HG02798 (cell line): ENCODE results near the gene TRIM72.
"Not testable (repeated sequence)": the region's sequence is repeated elsewhere in the genome, so short reads cannot be mapped to it uniquely, and the experiment has no call there.

Experiments used
- ATAC-seq: cut with Tn5 transposase; IDR thresholded peaks from one replicate; pipeline ENCODE4 v1.9.1; 2021; ENCODE audit warnings: mild to moderate bottlenecking; ENCODE audit not compliant: unreplicated experiment, poor library complexity

The TRIM72 gene

DNA sequence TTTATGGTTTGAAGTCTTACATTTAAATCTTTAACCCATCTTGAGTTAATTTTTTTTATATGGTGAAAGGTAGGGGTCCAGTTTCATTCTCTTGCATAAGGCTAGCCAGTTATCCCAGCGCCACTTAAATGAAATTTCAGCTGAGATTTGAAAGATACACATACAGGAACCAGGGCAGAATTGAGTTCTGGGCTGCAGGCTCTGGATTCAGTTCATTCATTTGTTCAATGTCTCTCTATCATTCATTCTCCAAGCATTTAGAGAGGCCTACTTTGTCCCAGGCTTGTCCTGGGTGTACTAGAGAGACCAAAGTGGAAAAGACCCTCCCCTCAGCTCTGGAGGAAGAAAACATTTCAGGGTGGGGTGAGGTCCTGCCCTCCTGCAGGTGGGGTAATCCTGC, 577 bp upstream of the TRIM72 start:
- no peak for ATAC-seq

DNA sequence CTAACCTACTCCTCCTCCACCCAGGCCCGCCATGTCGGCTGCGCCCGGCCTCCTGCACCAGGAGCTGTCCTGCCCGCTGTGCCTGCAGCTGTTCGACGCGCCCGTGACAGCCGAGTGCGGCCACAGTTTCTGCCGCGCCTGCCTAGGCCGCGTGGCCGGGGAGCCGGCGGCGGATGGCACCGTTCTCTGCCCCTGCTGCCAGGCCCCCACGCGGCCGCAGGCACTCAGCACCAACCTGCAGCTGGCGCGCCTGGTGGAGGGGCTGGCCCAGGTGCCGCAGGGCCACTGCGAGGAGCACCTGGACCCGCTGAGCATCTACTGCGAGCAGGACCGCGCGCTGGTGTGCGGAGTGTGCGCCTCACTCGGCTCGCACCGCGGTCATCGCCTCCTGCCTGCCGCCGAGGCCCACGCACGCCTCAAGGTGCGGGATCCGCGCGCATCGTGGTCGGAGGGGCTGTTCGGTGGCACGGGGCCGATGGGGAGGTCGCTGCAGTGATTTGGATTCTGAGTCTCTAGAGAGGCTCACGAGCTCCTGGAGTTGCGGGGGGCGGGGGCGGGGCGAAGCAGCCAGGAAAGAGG, 878 bp downstream of the TRIM72 start:
- ATAC-seq, result no peak

DNA sequence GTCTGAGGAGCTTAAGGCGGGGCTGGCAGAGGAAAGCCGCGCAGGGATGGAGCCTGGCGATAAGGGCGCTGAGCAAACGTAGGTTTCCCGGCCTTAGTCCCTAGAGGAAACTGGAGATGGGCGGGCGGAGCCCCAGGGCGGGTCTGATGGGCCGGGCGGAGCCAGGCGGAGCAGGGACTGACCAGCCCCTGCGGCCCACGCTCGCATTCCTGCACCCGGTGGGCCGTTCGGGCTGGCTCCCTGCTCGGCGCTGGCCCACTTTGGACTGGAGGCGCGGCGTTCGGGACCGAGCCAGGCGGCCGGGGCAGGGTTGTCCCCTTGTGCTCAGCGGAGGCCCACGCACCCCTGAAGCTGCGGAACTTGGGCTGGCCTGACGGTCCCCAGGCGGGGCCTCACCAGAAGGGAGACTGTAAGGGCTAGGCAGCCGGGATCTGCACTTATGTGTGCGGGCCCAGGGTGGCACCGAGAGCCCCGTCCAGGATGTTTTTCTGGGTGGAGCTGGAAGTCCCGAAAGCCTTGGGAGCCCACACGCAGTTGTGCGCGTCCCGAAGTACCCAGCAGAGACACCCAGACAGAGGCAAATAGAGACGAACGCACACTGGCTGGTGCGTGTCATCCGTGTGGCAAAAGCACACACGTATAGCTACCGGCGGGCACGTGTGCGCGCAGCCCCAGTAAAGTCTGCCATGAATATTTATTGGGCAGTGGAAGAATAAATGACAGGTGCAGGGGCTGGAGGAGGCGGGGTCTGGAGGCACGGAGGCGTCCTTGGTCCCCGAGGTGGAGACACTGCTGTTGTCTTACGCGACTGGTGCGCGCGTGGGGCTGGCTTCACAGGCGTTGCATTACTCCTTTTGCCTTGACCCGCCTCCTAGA, 1.6 kb downstream of the TRIM72 start:
- ATAC-seq, result no peak

DNA sequence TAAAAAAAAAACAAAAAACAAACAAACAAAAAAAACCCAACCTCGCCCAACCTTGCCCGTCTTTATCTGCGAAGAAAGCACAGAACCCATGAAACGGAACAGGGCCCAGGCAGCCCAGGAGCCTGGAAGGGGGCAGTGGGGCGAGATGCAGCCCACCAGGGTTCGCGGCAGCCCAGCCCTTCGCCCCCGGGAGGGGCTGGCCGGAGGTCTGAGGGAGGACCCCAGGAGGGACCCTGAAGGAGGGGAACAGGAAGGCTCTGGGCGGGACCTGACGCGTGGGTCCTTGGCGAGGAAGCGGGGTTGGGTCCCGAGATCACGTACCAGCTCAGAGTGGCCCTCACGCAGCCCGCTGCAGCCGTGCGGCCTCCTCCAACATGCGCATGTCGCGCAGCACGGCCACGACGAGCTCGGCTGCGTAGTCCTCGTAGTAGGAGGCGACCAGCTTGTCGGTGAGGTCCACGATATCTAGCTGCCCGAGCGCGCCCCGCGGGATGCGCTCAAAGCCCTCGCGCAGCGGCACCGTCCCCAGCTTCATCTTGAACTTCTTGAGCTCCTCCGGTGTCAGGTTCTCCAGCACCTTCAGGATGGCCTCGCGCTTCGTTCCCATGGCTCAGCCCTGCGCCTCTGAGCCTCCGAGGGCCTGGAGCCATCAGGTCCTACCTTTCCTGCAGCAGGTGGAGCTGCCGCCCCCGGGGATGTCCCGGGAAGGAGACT, 2.7 kb downstream of the TRIM72 start, which contains the start of gene PYDC1:
Gene PYDC1 (minus strand): TSS at position 714 of the 714 bp plus-strand sequence. CDS start 107 bp downstream, at position 607.
- ATAC-seq, result no peak

DNA sequence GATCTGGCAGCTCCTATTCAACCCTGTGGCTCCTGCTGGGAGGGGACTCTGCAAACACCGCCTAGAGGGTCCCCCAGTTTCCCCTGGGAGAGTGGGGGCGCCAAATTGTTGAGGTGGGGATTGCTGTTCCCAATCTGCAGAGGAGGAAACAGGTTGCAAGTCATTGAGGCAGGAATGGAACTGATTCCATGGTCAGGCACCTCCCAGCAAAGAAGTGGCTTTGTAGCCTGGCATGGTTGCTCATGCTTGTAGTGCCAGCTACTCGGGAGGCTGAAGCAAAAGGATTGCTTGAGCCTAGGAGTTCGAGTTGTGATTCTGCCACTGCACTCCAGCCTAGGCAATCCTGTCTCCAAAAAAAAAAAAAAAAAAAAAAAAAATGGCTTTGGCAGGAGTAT, 3.2 kb downstream of the TRIM72 start:
- no peak for ATAC-seq

DNA sequence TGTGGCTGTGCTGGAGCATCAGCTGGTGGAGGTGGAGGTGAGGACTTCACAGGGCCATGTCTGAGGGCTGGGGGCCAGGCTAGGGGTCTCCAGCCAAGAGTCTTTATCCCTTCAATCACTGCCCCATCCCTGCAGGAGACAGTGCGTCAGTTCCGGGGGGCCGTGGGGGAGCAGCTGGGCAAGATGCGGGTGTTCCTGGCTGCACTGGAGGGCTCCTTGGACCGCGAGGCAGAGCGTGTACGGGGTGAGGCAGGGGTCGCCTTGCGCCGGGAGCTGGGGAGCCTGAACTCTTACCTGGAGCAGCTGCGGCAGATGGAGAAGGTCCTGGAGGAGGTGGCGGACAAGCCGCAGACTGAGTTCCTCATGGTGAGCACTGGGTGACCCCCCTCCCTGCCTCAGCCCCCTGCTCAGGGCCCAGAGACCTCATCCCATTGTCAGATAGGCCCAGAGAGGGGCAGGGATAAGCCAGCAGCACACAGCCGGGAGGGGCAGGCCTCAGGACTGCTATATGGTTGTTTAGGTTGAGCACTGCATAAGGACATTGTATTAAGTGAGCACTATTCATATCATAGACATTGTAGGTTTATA, 5.3 kb downstream of the TRIM72 start:
- no peak for ATAC-seq

DNA sequence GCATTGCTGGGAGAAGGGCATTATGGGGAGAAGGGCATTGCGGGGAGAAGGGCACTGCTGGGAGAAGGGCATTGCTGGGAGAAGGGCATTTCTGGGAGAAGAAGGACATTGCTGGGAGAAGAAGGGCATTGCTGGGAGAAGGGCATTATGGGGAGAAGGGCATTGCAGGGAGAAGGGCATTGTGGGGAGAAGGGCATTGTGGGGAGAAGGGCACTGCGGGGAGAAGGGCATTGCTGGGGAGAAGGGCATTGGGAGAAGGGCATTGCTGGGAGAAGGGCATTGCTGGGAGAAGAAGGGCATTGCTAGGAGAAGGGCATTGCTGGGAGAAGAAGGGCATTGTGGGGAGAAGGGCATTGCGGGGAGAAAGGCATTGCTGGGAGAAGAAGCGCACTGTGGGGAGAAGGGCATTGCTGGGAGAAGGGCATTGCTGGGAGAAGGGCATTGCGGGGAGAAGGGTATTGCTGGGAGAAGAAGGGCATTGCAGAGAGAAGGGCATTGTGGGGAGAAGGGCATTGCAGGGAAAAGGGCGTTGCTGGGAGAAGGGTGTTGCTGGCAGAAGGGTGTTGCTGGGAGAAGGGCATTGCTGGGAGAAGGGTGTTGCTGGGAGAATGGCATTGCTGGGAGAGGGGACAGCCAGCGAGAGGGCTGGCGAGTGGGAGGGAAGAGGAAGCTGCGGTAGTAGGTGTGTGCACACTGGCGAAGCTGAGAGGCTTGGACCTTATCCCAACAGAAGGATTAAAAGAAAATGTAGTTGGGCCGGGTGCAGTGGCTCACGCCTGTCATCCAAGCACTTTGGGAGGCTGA, 7.6 kb downstream of the TRIM72 start:
- no peak for ATAC-seq

DNA sequence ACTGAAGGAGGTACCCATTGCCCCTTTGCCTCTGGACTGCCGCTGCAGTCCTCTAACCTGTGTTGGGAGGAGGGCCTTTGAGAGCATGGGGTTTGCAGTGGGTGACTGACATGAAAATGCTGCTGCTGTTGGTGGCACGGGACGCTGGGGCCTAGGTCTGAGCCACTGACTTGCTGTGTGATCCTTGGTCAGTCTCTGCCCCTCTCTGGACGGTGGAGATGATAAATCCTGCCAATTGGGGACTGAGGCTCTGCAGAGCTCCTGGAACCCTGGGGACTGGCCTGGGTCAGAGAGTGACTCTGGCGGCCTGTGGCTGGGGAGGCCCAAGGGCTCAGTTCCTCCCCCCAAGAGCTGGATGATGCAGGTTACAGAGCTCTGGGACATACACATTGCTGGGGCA, 9.1 kb downstream of the TRIM72 start:
- ATAC-seq, result no peak

DNA sequence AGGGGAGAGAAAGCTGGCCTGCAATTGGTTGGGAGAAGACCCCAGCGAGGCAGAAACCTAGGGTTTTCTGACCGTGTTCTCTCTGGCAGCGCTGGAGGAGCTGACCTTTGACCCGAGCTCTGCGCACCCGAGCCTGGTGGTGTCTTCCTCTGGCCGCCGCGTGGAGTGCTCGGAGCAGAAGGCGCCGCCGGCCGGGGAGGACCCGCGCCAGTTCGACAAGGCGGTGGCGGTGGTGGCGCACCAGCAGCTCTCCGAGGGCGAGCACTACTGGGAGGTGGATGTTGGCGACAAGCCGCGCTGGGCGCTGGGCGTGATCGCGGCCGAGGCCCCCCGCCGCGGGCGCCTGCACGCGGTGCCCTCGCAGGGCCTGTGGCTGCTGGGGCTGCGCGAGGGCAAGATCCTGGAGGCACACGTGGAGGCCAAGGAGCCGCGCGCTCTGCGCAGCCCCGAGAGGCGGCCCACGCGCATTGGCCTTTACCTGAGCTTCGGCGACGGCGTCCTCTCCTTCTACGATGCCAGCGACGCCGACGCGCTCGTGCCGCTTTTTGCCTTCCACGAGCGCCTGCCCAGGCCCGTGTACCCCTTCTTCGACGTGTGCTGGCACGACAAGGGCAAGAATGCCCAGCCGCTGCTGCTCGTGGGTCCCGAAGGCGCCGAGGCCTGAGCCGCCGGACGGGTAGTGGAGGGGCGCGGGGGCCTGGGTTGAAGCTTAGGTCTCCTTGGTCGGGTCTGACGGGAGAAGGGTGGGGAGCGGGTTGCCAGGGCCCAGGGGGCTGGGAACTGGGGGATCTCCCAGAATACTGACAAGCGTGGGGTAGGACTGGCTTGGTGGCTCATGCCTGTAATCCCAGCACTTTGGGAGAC, 10.4 kb downstream of the TRIM72 start:
- no peak for ATAC-seq

DNA sequence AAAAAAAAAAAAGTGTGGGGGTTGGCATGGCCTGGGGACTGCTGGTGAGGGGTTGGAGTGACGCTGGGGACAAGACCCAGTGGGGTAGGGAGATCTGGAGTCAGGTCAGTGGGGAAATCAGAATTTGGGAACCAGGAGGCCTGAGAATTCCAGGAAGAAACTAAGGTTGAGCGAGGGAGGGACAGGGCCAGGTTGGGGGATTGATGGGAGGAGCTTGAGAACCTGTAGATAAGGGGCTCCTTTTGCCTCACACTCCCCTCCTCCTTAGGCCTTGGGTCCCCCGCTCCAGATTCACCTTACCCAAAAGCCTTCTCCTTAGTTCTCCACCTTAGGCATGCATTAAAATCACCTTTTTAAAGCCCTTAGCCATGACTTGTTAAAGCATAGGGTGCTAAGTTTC, 11.3 kb downstream of the TRIM72 start:
- no peak for ATAC-seq

DNA sequence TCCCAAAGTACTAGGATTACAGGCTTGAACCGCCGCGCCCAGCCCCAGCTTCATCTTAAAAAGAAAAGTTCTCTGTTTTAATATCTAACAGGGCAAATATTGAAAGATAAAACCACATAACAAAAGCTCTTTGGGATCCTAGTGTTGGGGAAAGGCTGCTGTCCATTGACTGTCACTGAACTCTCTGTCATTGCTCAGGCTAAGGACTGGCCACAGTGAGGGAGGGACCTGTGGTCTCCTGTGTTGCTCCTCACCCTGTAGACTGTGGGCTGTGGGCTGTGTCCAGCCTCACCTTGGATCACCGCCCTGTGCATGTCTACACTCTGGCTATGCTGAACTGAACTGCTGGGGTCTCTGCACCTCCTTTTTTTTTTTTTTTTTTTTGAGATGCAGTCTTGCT, 14.3 kb downstream of the TRIM72 start:
- no peak for ATAC-seq

DNA sequence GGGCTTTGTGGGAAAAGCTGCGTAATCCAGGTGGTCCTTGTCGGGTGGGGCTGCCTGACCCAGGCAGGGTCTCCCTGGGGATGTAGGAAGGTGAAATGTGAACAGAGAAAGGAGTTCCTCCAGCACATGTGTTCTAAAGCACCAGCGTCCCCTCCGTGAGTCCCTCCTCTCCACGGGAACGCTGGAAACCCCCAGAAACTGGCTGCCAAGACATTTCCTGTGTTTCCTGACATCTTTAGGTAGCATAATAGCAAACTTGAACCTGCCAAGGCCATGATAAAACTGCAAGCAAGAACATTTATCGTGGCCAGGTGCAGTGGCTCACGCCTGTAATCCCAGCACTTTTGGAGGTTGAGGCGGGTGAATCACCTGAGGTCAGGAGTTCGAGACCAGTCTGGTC, 15.6 kb downstream of the TRIM72 start:
- ATAC-seq, result no peak

DNA sequence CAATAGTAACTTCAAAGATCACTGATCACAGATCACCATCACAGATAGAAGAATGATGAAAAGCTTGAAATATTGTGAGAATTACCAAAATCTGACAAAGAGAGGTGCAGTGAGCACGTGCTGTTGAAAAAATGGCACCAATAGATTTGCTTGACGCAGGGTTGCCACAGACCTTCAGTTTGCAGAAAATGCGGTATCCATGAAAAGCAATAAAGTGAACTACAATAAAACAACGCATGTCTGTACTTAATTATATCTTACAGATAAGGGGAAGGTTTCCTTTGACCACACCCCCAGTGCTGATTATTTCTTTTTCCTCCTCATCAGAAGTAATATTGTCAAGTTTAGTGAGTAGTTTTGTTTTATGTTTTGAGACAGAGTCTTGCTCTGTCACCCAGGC, 24.1 kb downstream of the TRIM72 start:
- no peak for ATAC-seq

DNA sequence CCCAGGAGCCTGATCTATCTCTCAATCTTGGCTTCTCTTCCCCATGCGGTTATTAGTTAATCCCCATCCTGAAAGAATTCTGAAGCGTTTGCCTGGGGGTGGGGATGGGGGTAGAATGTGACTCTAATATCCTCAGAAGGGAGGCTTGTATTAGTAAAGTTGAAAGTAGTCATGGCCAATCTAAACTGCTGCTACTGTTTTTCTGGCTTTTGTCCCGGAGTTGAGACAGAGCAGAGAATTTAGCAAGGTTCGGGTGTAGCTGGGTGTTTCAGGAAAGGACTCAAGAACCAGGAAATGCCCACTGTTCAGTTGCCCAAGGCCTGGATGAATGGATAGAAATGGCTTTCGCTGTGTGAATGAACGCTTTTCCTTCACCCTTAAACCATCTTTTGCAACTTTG, 28.3 kb downstream of the TRIM72 start:
- no peak for ATAC-seq

DNA sequence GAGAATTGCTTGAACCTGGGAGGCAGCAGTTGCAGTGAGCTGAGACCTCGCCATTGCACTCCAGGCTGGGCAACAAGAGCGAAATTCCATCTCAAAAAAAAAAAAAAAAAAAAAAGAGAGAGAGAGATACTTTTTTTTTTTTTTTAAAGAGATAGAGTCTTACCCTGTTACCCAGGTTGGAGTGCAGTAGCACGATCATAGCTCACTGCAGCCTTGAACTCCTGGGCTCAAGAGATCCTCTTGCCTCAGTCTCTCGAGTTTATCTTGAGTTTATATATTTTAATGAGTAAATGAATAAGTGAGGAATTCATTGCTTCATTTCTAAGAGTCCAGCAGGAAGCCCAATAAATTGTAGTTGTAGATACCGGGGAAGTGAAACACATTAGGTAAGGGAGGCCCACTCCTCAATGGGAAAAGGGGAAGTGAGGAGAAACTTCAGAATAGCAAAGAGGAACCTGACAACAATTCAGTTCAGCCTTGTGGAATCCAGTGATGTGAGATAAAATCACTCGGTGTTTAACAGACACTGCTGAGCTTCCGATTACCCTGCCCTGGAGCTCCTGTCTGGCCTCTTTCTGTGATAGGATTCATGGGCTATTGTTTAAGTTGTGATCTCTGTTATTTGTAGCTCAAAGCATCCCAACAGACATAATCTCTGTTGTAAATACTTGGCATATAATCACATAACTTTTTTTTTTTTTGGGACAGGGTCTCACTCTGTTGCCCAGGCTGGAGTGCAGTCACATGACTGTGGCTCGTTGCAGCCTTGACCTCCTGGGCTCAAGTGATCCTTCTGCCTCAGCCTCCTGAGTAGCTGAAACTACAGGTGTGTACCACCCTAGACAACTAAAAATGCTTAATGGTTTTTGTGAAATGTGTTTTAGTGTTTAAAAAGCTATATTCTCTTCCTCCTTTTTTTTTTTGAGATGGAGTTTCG, 30.1 kb downstream of the TRIM72 start:
- no peak for ATAC-seq

DNA sequence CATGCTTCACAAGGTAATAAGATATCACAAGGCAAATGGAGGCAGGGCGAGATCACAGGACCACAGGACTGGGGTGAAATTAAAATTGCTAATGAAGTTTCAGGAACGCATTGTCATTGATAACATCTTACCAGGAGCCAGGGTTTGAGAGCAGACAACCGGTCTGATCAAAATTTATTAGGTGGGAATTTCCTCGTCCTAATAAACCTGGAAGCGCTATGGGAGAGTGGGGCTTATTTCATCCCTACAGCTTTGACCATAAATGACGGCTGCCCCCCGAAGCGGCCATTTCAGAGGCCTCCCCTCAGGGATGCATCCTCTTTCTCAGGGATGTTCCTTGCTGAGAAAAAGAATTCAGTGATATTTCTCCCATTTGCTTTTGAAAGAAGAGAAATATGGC, 31.7 kb downstream of the TRIM72 start:
- not testable (repeated sequence) for ATAC-seq

DNA sequence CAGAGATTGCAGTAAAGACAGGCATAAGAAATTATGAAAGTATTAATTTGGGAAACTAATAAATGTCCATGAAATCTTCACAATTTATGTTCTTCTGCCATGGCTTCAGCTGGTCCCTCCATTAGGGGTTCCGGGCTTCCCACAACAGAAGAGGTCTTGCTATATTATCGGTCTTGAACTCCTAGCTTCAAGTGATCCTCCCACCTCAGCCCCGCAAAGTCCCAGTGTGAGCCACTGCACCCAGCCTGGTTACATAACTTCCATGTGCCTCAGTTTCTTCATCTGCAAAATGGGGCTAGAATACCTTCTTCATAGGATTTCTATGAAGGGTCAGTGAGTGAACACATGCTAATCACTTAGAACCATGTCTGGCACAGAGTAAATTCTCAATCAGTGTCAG, 32.4 kb downstream of the TRIM72 start:
- ATAC-seq, result no peak

DNA sequence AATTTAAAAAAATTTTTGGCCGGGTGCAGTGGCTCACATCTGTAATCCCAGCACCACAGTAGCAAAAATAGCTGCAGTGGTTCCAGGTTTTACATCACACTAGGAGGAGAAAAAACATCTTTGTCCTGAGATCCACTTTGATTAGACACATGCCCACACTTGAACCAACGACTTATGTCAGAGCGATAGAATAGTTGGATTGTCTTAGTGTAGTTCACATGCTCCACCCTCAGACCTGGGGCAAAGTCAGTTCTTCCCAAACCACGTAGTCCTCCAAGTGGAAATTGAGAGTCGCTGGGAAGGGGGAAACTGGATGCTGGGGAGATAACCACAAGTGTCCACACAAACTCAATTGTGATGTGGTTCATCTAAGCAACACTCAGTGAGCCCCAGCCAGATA, 34.4 kb downstream of the TRIM72 start:
- ATAC-seq, result no peak
